Neural cell (in vitro differentiated cells): Measurements from ENCODE around the gene DENND10. TPM values are rescaled to one million over a fixed set of nuclear protein-coding genes. Genes with fewer than 3 reads are reported as not detected.

ENCODE experiments used
- H2AFZ ChIP-seq: fragments of 200-600, 300-800 bp; sonication (generic), shearing (Covaris generic); 2 replicates; pipeline ENCODE4 v1.6.0; 2014; ENCODE audit warnings: low read depth, mild to moderate bottlenecking, antibody characterized with exemption, low read length, moderate library complexity
- H3F3A ChIP-seq: fragments of 200-600 bp; shearing (Covaris generic); 2 replicates; pipeline ENCODE4 v1.6.1; 2016; ENCODE audit warnings: mild to moderate bottlenecking, moderate library complexity, mixed read lengths, antibody characterized with exemption, low read length; ENCODE audit not compliant: insufficient read depth, poor library complexity, severe bottlenecking
- H3K27ac ChIP-seq: fragments of 200-600, 300-800 bp; sonication (generic), shearing (Covaris generic); 2 replicates; pipeline ENCODE4 v1.5.1; 2014; ENCODE audit warnings: mild to moderate bottlenecking, low read length, moderate library complexity
- H3K27me3 ChIP-seq: fragments of 300-800, 200-600 bp; sonication (generic), shearing (Covaris generic); 2 replicates; pipeline ENCODE4 v1.6.0; 2014; ENCODE audit warnings: mild to moderate bottlenecking, low read depth, low read length, moderate library complexity; ENCODE audit not compliant: insufficient read depth
- H3K36me3 ChIP-seq: fragments of 300-800, 200-600 bp; sonication (generic), shearing (Covaris generic); 2 replicates; pipeline ENCODE4 v1.5.1; 2014; ENCODE audit warnings: mild to moderate bottlenecking, antibody characterized with exemption, low read length, moderate library complexity; ENCODE audit not compliant: insufficient read depth
- H3K4me2 ChIP-seq: fragments of 300-800, 200-600 bp; sonication (generic), shearing (Covaris generic); 2 replicates; pipeline ENCODE4 v1.6.0; 2014; ENCODE audit warnings: mild to moderate bottlenecking, low read length
- H3K4me3 ChIP-seq: fragments of 300-800, 200-600 bp; sonication (generic), shearing (Covaris generic); 2 replicates; pipeline ENCODE4 v1.5.1; 2014; ENCODE audit warnings: mild to moderate bottlenecking, low read length, moderate library complexity
- H3K79me2 ChIP-seq: fragments of 200-600 bp; shearing (Covaris generic); replicated peaks from 2 replicates; pipeline ENCODE4 v1.6.0; 2014; ENCODE audit warnings: mild to moderate bottlenecking, low read length, moderate library complexity; ENCODE audit not compliant: insufficient read depth
- H3K9ac ChIP-seq: fragments of 300-800, 200-600 bp; sonication (generic), shearing (Covaris generic); 2 replicates; pipeline ENCODE4 v1.6.1; 2016; ENCODE audit warnings: mild to moderate bottlenecking, low read length, mixed read lengths
- H3K9me2 ChIP-seq: fragments of 200-600 bp; shearing (Covaris generic); 2 replicates; pipeline ENCODE4 v1.6.1; 2016; ENCODE audit warnings: mild to moderate bottlenecking, low read length, mixed read lengths; ENCODE audit not compliant: insufficient read depth
- H3K9me3 ChIP-seq: fragments of 200-600, 300-800 bp; sonication (generic), shearing (Covaris generic); 2 replicates; pipeline ENCODE4 v1.6.1; 2016; ENCODE audit warnings: mild to moderate bottlenecking, mixed run types, low read length, moderate library complexity, mixed read lengths
- H4K20me1 ChIP-seq: fragments of 200-600 bp; shearing (Covaris generic); 2 replicates; pipeline ENCODE4 v1.6.1; 2016; ENCODE audit warnings: mild to moderate bottlenecking, mixed run types; ENCODE audit not compliant: insufficient read depth
- CTCF ChIP-seq: fragments of 450-650 bp; IDR thresholded peaks from 2 replicates; pipeline ENCODE4 v1.5.1; 2014; ENCODE audit warnings: antibody characterized with exemption, mild to moderate bottlenecking, moderate library complexity; ENCODE audit not compliant: poor library complexity, severe bottlenecking
- EP300 ChIP-seq: fragments of 450-650 bp; conservative IDR thresholded peaks from 2 replicates; pipeline ENCODE4 v1.6.1; 2014; ENCODE audit warnings: antibody characterized with exemption, mild to moderate bottlenecking, moderate library complexity; ENCODE audit not compliant: poor library complexity, severe bottlenecking
- EZH2 ChIP-seq: fragments of 200-600, 300-800 bp; shearing (Covaris generic), sonication (generic); IDR thresholded peaks from 2 replicates; pipeline ENCODE4 v1.6.1; 2014; ENCODE audit warnings: antibody characterized with exemption, low read length, borderline replicate concordance, mild to moderate bottlenecking; ENCODE audit not compliant: insufficient read depth, poor library complexity, severe bottlenecking
- MXI1 ChIP-seq: fragments of 450-650 bp; conservative IDR thresholded peaks from 2 replicates; pipeline ENCODE4 v1.6.1; 2014; ENCODE audit warnings: antibody characterized with exemption, mild to moderate bottlenecking; ENCODE audit not compliant: poor library complexity, severe bottlenecking
- POLR2AphosphoS5 ChIP-seq: IDR thresholded peaks from 2 replicates; pipeline ENCODE4 v1.6.1; 2012
- RAD21 ChIP-seq: fragments of 450-650 bp; conservative IDR thresholded peaks from 2 replicates; pipeline ENCODE4 v1.6.1; 2014; ENCODE audit warnings: antibody characterized with exemption, mild to moderate bottlenecking, moderate library complexity
- SMC3 ChIP-seq: fragments of 450-650 bp; conservative IDR thresholded peaks from 2 replicates; pipeline ENCODE4 v1.6.1; 2014; ENCODE audit warnings: antibody characterized with exemption, mild to moderate bottlenecking, moderate library complexity; ENCODE audit not compliant: poor library complexity
- TAF1 ChIP-seq: IDR thresholded peaks from 2 replicates; pipeline ENCODE4 v1.6.1; 2012; ENCODE audit warnings: low read depth
- polyA plus RNA-seq: library from polyadenylated mRNA; depleted of rRNA; stranded (reverse); fragments of >200 nt; gene quantifications from 2 replicates; pipeline ENCODE4 v1.2.3, GENCODE V29; 2014
- TF ChIP-seq, protein P1 (sequence below): IDR thresholded peaks from 2 replicates; pipeline ENCODE4 v1.6.1; 2012; ENCODE audit warnings: borderline replicate concordance

The DENND10 gene
- polyA plus RNA-seq, 1 donor from 2014 or later = 81.6 TPM

GRCh38 chr10:119131512-119132240, 27.8 kb downstream of the DENND10 start:
- H3K4me2 ChIP-seq = no peak overlapping the region

GRCh38 chr10:119132521-119133345, 28.8 kb downstream of the DENND10 start:
- Histone ChIP-seq H3K36me3 (peaks cover 13% of the 10 kb centered on the region), H3K27ac (no peak overlapping the region), H3F3A (no peaks in the 10 kb centered on the region), H3K79me2 (no peaks in the 10 kb centered on the region), H4K20me1 (no peaks in the 10 kb centered on the region), H3K4me3 (no peak overlapping the region), H3K9me2 (no peaks in the 10 kb centered on the region), H2AFZ (no peak overlapping the region), H3K4me2 (no peak overlapping the region), H3K27me3 (no peaks in the 10 kb centered on the region), H3K9ac (no peak overlapping the region), H3K9me3 (no peaks in the 10 kb centered on the region)
- TF ChIP-seq MXI1 = no peak
- TF ChIP-seq SMC3 = no peak
- TF ChIP-seq CTCF = no peak
- TF ChIP-seq RAD21 = no peak
- no peak for TF ChIP-seq TAF1

More at GRCh38 chr10:119131512-119132240, 27.8 kb downstream of the DENND10 start:
- Histone ChIP-seq H3F3A (no peaks in the 10 kb centered on the region), H3K79me2 (no peaks in the 10 kb centered on the region), H3K27ac (no peak overlapping the region), H3K4me3 (no peak overlapping the region), H3K36me3 (peaks cover 13% of the 10 kb centered on the region), H4K20me1 (no peaks in the 10 kb centered on the region), H2AFZ (no peak overlapping the region), H3K9me3 (no peaks in the 10 kb centered on the region), H3K9ac (no peak overlapping the region), H3K27me3 (no peaks in the 10 kb centered on the region), H3K9me2 (no peaks in the 10 kb centered on the region)
- TF ChIP-seq RAD21 = no peak
- TF ChIP-seq EZH2 = no peak
- no peak for TF ChIP-seq TAF1
- TF ChIP-seq MXI1 = no peak
- TF ChIP-seq, protein P1, sequence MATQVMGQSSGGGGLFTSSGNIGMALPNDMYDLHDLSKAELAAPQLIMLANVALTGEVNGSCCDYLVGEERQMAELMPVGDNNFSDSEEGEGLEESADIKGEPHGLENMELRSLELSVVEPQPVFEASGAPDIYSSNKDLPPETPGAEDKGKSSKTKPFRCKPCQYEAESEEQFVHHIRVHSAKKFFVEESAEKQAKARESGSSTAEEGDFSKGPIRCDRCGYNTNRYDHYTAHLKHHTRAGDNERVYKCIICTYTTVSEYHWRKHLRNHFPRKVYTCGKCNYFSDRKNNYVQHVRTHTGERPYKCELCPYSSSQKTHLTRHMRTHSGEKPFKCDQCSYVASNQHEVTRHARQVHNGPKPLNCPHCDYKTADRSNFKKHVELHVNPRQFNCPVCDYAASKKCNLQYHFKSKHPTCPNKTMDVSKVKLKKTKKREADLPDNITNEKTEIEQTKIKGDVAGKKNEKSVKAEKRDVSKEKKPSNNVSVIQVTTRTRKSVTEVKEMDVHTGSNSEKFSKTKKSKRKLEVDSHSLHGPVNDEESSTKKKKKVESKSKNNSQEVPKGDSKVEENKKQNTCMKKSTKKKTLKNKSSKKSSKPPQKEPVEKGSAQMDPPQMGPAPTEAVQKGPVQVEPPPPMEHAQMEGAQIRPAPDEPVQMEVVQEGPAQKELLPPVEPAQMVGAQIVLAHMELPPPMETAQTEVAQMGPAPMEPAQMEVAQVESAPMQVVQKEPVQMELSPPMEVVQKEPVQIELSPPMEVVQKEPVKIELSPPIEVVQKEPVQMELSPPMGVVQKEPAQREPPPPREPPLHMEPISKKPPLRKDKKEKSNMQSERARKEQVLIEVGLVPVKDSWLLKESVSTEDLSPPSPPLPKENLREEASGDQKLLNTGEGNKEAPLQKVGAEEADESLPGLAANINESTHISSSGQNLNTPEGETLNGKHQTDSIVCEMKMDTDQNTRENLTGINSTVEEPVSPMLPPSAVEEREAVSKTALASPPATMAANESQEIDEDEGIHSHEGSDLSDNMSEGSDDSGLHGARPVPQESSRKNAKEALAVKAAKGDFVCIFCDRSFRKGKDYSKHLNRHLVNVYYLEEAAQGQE = no peak
- no peak for TF ChIP-seq CTCF
- no peak for TF ChIP-seq EP300
- TF ChIP-seq SMC3 = no peak
- TF ChIP-seq POLR2AphosphoS5 = no peak
